Measurements from ENCODE around the gene LENEP. TPM values are rescaled to one million over a fixed set of nuclear protein-coding genes. Genes with fewer than 3 reads are reported as not detected.

The LENEP gene
- total RNA-seq, 3 donors from 2014 or later = not detected

DNA sequence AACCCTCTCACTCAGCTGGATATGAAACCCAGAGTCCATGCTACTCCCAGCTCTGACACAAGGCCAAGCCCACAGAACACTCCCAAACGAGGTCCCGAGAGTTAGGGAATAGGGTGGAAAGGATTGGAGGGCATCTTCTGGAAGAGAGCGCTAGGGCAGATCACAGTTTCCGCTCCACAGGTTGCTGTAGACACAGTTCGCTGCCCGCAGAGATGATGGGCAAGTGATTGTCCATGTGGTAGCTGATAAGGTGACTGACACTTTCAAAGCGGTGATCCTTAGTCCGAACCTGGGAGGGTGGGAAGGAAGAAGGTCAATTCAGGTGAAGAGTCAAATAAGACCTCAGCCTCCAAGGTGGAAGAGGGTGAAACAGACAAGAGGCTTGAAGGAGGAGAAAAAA is 29.7 kb upstream of the LENEP start:
- Histone ChIP-seq H3K27me3 (no peaks in the 10 kb centered on the region), H3K4me3 (no peak overlapping the region), H3K27ac (peak overlapping the region in 1 of 2 donors; percentile 97), H3K9me3 (no peaks in the 10 kb centered on the region), H3K4me1 (peaks cover 0 to 18% of the 10 kb centered on the region in 2 donors), H3K36me3 (no peaks in the 10 kb centered on the region)
- DNase-seq (ENCODE audit: low spot score in 2 of 2) = no peak
- TF ChIP-seq POLR2AphosphoS5 (IDR thresholded peaks at IDR 0.05) (no peak), POLR2A (IDR thresholded peaks at IDR 0.05) (no peak)
- TF ChIP-seq, protein P1, sequence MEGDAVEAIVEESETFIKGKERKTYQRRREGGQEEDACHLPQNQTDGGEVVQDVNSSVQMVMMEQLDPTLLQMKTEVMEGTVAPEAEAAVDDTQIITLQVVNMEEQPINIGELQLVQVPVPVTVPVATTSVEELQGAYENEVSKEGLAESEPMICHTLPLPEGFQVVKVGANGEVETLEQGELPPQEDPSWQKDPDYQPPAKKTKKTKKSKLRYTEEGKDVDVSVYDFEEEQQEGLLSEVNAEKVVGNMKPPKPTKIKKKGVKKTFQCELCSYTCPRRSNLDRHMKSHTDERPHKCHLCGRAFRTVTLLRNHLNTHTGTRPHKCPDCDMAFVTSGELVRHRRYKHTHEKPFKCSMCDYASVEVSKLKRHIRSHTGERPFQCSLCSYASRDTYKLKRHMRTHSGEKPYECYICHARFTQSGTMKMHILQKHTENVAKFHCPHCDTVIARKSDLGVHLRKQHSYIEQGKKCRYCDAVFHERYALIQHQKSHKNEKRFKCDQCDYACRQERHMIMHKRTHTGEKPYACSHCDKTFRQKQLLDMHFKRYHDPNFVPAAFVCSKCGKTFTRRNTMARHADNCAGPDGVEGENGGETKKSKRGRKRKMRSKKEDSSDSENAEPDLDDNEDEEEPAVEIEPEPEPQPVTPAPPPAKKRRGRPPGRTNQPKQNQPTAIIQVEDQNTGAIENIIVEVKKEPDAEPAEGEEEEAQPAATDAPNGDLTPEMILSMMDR (IDR thresholded peaks at IDR 0.05) = no peak
- intact Hi-C loops (cut with DNase I; ENCODE audit: low total_unique reads) = loop anchor here (10.0 kb wide), 1 partner anchor 721 kb away; the partner anchor contains the start of genes DAP3 and YY1AP1

DNA sequence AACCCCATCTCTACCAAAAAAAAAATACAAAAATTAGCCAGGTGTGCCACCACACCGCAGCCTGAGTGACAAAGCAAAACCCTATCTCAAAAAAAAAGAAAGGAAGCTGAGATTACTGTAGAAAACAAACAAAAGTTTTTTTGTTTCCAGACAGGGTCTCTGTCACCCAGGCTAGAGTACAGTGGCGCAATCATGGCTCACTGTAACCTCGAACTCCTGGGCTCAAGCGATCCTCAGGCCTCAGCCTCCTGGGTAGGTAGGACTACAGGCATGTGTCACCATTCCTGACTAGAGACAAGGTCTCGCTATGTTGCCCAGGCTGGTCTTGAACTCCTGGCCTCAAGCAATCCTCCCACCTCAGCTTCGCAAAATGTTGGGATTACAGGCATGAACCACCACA is 29.0 kb upstream of the LENEP start:
- no peak overlapping the region for H3K27ac ChIP-seq
- H3K36me3 ChIP-seq = no peaks in the 10 kb centered on the region
- intact Hi-C loops (cut with DNase I; ENCODE audit: low total_unique reads) = loop anchor here (10.0 kb wide), 1 partner anchor 720 kb away; the partner anchor contains the start of genes DAP3 and YY1AP1
- peaks cover 0 to 18% of the 10 kb centered on the region in 2 donors for H3K4me1 ChIP-seq
- H3K9me3 ChIP-seq = no peaks in the 10 kb centered on the region
- no peak for DNase-seq (ENCODE audit: low spot score in 2 of 2)
- TF ChIP-seq POLR2A (IDR thresholded peaks at IDR 0.05) (no peak), POLR2AphosphoS5 (IDR thresholded peaks at IDR 0.05) (no peak)
- TF ChIP-seq, protein P1 (IDR thresholded peaks at IDR 0.05) = no peak
- H3K27me3 ChIP-seq = no peaks in the 10 kb centered on the region
- no peak overlapping the region for H3K4me3 ChIP-seq

DNA sequence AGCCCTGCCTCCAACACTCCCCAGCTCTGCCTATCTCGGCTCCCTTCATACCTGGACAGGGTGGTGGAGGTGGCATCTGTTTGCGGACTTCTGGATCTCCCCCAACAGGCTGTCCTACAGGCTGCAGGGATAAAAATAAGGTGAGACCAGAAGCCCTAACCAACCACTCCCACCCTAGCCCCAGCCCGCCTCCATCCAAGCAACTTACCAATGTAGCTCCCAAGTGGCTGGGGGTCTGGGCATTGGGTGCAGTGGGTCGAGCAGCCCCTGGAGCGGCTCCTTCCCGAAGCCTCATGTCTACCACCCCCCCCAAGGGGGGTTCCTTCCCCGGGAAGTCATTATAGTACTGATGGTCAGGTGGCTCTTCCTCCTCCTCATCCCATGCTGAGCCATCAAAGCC is 27.3 kb upstream of the LENEP start:
- H3K4me3 ChIP-seq = no peak overlapping the region
- DNase-seq (ENCODE audit: low spot score in 2 of 2) = no peak
- no peaks in the 10 kb centered on the region for H3K9me3 ChIP-seq
- TF ChIP-seq POLR2A (IDR thresholded peaks at IDR 0.05) (no peak), POLR2AphosphoS5 (IDR thresholded peaks at IDR 0.05) (no peak)
- TF ChIP-seq, protein P1 (IDR thresholded peaks at IDR 0.05) = no peak
- H3K36me3 ChIP-seq = no peaks in the 10 kb centered on the region
- H3K27me3 ChIP-seq = no peaks in the 10 kb centered on the region
- intact Hi-C loops (cut with DNase I; ENCODE audit: low total_unique reads) = loop anchor here (10.0 kb wide), 1 partner anchor 719 kb away; the partner anchor contains the start of genes DAP3 and YY1AP1
- H3K4me1 ChIP-seq = peaks cover 4 to 25% of the 10 kb centered on the region in 2 donors
- peak overlapping the region; percentile 35 to 100 for H3K27ac ChIP-seq

DNA sequence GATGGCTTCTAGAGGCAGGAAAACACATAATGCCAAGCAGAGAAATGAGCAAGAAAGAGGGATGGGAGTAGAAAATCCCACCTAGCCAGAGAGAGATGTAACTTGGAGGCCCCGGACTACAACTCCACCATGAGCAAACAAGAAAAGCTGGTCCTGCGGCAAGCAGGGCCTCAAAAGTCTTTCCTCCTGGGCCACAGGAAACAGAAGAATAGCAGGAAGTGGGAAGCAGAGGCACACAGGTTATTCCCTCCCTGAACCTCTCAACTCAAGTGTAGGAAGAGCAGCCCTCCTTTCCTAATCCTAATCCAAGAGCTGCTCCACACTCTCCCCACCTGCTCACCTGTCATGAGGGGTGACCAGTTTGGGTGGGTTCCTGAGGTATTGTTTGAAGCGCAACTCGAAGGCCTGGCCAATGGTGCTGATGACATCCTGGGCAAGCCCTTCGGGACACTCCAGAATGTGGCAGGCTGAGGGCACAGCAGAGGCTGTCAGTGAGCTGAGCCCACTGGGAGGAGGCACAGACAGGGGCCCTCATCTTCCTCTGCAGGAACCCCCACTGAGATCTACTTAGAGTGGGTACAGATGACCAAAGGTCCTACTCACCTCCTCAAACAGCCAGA is 25.9 kb upstream of the LENEP start:
- no peak for DNase-seq (ENCODE audit: low spot score in 2 of 2)
- Histone ChIP-seq H3K27ac (peak overlapping the region; percentile 99 to 100), H3K4me3 (peak overlapping the region in 1 of 3 donors; percentile 9), H3K36me3 (no peaks in the 10 kb centered on the region), H3K27me3 (no peaks in the 10 kb centered on the region), H3K9me3 (no peaks in the 10 kb centered on the region), H3K4me1 (peaks cover 11 to 29% of the 10 kb centered on the region in 2 donors)
- intact Hi-C loops (cut with DNase I; ENCODE audit: low total_unique reads) = loop anchor here (10.0 kb wide), 1 partner anchor 717 kb away; the partner anchor contains the start of genes DAP3 and YY1AP1
- TF ChIP-seq, protein P1 (IDR thresholded peaks at IDR 0.05) = no peak
- TF ChIP-seq POLR2A (IDR thresholded peaks at IDR 0.05) (no peak), POLR2AphosphoS5 (IDR thresholded peaks at IDR 0.05) (no peak)

DNA sequence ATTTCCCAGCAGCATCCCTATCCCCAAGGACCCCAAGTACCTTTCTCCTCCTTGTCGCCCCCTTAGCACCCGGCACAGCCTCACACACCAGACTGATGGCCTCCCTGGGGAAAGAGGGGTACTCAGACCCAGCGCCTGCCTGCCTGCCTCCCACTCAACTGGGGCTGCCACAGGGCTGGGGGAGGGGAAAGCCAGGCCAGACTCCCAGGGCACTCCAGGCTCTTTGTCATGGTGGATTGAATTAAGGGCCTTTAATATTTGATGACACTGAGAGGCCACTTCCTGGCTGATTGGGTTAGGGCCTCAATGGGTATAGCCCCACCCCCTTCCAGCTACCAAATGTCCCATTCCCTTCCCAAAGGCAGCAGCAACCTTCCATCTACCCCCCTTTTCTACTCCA is 24.7 kb upstream of the LENEP start:
- peaks cover 11 to 16% of the 10 kb centered on the region in 2 donors for H3K4me1 ChIP-seq
- H3K36me3 ChIP-seq = no peaks in the 10 kb centered on the region
- no peaks in the 10 kb centered on the region for H3K9me3 ChIP-seq
- DNase-seq (ENCODE audit: low spot score in 2 of 2) = no peak
- H3K27ac ChIP-seq = peak overlapping the region; percentile 99 to 100
- no peaks in the 10 kb centered on the region for H3K27me3 ChIP-seq
- TF ChIP-seq, protein P1 (IDR thresholded peaks at IDR 0.05) = no peak
- TF ChIP-seq POLR2A (IDR thresholded peaks at IDR 0.05) = no peak
- TF ChIP-seq POLR2AphosphoS5 (IDR thresholded peaks at IDR 0.05) = no peak
- intact Hi-C loops (cut with DNase I; ENCODE audit: low total_unique reads) = loop anchor here (10.0 kb wide), 1 partner anchor 716 kb away; the partner anchor contains the start of genes DAP3 and YY1AP1
- H3K4me3 ChIP-seq = peak overlapping the region; percentile 46 to 76 (median 51)
